GM21619 (cell line): ENCODE data around the gene MTR.
"Not testable (repeated sequence)": the region's sequence is repeated elsewhere in the genome, so short reads cannot be mapped to it uniquely, and the experiment has no call there.

Experiments used
- ATAC-seq: cut with Tn5 transposase; IDR thresholded peaks from one replicate; pipeline ENCODE4 v1.9.1; 2021; ENCODE audit not compliant: unreplicated experiment

Gene MTR

DNA sequence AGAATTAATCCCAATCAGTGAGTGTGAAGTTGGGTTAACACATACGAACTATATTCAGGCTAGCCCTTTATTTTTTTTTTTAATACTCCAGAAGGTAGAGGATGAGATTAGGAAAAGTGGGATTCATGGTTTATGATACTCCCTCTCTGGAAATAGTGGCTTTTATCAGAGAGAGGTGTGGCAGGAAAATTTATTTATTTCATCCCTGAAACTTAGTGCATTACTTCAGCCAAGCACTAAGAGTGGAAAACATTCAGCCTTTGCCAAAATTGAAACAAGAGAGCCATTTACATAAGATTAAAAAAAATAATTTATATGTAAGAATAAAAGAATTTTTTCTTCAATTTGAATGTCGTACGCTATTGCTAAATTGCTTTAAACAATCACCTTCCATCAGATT lies 35.0 kb downstream of the MTR start:
- no peak for ATAC-seq

DNA sequence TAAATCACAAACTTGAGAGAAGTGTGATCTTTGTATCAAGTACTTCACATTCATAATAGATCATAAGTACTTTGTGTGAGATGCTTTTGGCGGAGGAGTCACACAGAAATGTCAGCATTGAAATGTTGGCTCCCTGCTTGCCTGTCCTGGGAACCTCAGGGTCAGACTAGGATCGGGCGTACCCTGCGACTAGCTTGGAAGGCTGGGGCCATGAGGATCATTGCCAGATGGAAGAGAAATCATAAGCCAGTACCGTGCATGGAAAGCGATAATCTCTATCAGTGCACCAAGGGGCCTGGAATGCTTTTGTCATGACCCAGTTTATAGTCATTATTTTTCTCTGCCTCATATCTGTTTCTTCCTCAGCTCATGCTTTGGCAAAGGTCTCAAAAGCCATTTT lies 35.5 kb downstream of the MTR start:
- ATAC-seq = no peak

DNA sequence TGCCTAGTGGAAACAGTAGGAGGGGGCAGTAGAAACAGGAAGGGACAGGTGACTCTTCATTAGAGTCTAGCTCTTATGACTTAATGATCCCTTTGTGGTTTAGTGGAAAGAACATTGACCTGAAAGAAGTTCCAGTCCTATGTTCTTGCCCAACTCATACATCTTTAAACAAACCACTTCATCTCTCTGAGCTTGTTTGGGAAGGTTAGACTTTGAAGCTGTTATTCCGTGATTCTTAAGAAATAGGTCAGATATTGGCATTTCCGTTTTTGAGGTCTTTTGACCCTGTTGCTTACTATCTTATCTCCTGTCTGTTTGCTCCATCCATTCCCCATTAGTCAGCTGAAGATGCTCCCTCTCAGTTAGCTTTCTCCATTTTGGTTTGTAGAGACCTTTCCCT lies 38.5 kb downstream of the MTR start:
- ATAC-seq = no peak

DNA sequence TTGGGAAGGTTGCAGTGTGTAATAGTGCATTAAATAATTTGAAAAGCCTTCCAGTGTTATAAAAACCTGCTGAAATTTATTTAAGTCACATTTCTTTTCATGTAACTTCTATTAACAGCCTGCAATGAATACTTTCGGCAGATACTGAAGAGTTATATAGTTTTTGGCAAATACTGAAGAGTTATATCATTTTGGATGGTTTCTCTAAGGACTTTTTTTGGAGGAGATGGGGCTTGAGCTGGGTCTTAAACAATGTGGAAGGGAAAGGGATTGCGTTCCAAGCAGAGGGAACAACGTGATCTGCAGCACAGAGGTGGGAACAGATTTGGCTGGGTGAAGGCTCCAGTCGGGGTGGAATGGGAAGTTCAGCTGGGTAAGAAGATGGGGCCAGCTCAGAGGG lies 39.8 kb downstream of the MTR start:
- no peak for ATAC-seq

DNA sequence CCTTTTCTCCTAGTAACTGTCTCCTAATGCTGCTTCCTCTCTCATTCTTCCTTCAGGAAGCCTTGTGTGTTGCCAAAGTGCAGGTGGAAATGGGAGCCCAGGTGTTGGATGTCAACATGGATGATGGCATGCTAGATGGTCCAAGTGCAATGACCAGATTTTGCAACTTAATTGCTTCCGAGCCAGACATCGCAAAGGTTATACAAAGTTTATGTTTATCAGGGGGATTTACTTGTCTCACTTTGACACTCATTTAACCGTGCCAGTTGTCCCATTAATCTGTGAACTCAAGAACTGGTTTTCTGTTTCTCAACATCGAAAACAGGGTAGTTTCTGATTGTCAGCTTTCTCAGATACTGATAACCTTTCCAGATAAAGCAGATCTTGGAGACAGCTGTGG lies 40.4 kb downstream of the MTR start:
- ATAC-seq = no peak

DNA sequence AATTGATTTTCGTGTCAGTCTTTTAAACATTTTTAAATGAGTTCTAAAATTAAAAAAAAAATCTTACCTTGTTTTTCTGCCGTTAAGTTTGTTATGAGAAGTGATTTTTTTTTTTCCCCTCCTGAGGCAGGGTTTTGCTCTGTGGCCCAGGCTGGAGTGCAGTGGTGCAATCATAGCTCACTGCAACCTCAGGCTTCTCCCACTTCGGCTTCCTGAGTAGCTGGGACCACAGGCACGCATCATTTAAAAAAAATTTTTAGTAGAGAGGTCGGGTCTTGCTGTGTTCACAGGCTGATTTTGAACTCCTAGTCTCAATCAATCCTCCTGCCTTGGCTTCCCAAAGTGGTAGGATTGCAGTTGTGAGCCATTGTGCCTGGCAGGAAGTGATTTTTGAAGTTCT lies 41.1 kb downstream of the MTR start:
- ATAC-seq = no peak

DNA sequence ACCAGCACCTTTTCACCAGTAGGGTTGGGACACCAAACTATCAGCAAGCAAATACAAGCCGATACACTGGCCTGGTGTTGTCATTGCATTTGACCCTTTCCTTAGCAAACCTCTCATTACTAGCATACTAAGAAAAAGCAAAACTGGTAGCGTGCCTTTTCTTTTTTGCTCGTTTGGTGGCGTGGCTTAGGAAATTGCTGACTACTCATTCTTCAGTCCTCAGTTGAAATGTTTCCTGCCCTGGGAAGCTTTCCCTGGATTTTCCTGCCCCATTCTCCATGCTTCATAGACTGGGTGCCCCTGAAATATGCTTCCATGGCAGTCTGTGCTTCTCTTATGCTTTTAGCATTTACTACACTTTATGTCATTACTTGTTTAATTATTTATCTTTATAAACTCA lies 42.0 kb downstream of the MTR start:
- ATAC-seq = no peak

DNA sequence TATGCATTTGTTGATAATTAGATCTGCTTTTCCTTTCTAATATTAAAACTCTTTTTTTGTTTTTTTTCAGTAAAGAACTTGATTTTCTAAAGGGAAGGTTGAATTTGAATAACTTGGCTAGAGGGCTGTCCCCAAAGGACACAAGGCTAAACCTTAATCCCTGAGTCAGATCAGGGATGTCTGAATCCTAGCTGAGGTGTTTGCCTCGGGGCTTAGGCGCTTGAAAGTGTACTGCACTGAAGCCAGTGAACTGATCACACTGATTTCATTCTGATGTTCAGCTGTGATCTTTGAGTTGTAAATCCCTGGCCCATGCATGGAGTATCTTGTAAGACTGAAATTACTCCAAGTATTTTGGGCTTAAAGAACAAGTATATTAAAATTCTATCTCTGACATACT lies 42.8 kb downstream of the MTR start:
- ATAC-seq = no peak

DNA sequence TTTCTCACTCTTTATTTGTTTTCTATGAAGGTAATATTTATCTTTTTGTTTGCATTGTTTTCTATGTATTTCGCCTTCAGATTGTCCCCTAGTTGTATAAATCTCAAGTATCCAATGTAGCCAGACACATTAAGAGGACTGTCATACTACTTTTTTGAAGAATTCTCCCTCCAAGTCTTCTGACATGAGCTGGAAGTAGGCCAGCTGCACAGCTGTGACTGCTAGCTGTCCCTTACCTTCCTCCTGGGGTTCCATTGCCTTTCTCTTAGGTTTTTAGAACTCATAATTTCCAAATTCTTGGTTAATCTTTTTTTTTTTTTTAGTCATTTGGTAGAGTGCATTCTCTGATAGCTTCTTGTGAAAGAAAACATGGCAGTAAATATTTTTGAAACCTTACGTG lies 46.2 kb downstream of the MTR start:
- no peak for ATAC-seq

DNA sequence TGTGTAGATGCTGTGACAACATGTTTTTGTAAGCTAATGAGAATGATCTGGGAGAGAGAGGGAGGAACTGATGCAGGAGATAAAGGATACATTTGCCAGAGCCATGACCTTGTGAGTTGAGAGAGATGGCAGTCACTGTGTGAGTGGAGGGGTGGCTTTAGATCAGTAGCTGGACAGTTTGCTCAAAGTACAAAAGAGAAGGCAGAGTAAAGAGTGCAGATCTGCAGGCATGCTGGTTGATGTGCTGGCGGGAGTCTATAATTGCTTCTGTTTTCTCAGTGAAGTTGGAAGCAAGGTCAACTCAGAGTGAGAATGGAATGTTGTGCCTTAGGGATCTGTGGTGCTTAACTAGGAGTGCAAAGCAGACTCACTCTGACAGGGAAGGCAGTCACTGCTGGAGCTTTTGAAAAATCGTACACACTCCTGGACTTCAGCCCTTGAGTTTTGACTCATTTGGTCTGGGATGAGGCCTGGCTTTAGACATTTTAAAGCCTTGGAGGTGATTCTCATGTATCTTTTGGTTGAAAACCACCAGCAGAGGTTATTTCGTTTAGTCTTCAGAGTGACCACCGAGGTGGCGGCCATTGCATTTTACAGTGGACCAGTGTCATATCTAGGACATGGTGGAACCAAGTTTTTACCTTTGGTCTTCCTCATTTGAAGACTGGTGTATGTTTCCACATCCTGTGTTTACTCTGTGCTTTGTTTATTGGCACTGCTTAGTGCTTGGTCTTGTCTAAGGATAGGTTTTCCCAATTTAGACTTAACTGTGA lies 49.6 kb downstream of the MTR start:
- ATAC-seq = no peak

DNA sequence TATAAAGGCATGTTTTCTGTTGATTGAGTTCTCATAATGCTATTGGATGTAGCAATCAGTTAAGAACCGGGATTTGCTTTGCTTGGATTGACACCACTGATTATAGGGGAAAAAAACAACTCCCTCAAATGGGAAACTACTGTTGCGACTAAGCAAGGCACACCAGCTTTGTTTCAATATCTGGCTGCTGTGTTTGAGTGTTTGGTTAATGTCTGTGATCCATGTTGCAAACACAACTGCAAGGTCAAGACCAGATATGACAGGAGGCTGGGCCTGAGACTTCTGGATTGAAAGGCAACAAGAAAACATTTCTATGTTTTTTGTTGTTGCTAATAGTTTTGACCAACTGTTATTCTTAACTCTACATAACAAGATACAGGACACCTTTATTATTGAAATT lies 50.7 kb downstream of the MTR start:
- no peak for ATAC-seq

DNA sequence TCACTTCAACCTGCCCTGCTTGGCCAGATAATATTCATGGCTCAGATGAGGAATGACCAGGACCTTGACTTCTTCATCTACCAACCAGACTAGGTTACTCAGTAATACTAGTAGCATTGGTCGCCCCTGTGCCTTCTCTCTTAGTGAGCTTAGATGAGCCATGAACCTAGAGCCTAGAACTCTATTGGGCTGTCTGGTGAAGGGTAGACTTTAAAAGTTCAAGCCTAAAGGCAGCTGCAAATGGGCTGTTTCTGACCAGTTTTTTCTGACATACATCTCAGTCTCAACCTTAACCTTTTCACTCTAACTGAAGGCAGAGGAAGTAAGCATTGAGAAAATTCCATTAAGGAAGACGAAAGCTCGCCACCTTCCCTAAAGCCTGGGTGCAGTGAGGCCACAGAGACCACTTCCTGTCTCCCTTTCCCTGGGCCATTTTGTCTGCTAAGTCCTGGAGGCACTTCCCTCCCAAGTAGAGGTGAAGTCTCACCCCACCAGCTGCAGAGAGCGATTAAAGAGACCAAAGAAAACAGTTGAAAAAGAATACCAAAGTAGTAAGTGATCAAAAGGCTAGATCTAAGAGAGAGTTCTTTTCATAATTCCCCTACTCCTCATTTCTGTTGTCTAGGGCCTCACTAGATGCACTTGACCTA lies 53.3 kb downstream of the MTR start:
- ATAC-seq = no peak

DNA sequence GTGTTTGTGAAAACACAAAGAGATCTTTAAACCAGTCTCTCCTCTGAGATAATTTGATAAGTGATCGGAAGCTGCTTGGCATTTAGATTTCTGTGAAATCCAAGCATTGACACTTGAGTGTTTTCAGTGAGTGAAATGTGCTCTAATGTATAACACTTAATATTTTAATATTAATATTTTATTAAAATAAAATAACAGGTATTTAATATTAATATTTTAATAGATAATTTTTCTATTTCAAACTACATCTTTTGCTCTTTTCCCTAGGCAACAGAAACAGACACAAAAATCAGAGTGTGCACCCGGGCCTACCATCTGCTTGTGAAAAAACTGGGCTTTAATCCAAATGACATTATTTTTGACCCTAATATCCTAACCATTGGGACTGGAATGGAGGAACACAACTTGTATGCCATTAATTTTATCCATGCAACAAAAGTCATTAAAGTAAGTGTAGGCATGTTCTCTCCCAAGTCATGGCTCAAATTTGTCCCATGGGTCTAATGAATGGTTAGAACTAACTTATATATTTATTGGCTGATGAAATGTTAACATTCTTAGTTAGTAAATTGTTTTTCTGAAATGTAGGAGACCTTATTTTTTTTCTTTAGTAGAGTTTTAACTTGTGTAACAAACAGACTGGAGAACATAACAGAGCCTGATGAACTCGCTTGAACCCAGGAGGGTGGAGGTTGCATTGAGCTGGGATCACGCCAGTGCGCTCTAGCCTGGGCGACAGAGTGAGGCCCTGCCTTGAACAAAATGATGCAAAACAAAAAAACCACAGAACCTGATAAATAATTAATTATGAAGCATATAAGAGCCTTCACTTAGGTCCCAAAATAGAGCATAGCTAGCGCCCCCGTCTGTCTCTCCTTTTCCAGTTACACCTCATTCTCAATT lies 55.2 kb downstream of the MTR start:
- no peak for ATAC-seq

DNA sequence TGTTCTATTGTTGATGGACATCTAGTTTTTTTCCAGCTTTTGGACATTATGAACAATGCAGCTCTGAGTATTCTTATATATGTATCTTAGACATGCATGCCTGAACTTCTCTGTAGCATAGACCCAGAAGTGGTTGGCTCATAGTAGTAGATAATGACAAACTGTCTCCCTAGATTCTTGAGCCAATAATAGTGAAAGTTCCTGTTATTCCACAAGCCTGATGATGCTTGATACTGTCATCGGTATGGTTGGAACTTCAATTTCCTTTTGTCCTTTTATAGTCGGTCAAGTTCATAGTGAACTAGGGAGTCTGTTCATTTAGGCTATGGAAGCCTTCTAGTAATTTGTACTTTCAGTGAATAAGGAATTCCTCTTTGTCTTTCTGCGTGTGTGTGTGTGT lies 56.8 kb downstream of the MTR start:
- no peak for ATAC-seq

DNA sequence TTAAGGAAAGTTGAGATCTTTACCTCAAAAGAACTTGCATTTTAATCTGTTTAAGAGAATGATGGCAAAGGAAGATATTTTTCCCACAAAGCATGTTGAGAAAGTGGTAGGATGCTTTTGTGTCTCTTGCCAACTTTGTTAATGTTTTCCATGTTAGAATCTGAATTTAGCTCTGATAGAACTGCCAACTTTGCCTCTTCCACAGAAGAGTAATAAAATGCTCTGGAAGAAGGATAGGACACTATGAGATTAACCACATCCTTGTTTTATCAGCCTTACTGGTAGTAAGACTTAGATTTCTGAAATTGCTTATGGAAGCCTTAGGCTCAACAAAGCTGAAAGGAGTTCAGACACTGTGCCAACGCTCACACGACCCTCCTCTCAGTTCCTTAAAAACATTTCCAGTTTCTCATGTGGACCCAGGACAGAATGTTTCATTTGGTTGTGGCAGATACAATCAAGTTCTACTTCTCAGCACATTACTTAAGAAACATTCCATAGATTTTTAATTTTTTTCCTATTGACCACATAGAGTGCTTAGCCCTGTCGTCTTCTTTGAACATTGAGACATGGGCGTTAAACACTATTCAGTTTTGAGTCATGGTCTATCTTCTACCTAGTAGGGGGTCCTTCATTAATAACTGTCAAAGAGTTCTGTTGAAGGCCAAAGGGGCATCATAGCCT lies 59.0 kb downstream of the MTR start:
- no peak for ATAC-seq

DNA sequence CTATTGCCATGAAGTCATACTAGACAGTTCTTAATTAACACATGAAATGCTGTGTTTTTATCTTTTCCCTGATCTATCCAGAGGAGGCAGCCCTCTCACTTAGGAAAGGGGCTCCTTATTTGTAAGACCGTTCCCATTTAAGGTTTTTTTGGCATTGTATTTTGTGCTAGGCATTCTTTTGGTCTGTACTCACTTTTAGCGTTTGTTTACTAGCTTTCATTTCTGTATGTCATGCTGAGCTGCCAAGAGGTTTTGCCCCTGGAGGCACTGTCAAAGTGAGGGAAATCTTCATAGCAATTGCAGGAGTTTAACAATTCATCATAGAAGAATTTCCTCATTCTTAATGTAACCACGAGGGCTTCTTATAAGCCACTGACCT lies 59.5 kb downstream of the MTR start:
- ATAC-seq = no peak

DNA sequence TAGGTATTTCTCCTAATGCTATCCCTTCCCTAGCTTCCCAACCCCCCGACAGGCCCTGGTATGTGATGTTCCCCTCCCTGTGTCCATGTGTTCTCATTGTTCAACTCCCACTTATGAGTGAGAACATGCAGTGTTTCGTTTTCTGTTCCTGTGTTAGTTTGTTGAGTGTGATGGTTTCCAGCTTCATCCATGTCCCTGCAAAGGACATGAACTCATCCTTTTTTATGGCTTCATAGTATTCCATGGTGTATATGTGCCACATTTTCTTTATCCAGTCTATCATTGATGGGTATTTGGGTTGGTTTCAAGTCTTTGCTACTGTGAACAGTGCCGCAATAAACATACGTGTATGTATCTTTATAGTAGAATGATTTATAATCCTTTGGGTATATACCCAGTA lies 61.6 kb downstream of the MTR start:
- ATAC-seq = not testable (repeated sequence)

DNA sequence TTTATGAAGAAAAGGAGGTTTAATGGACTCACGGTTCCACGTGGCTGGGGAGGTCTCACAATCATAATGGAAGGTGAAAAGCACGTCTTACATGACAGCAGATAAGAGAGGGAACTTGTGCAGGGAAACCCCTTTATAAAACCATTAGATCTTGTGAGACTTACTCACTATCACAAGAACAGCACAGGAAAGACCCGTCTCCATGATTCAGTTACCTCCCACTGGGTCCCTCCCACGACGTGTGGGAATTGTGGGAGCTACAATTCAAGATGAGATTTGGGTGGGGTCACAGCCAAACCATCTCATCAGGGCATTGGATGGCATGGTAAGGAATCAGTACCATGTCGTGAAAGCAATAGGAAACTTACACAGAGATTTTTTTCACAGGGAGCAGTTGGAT lies 63.1 kb downstream of the MTR start:
- no peak for ATAC-seq

DNA sequence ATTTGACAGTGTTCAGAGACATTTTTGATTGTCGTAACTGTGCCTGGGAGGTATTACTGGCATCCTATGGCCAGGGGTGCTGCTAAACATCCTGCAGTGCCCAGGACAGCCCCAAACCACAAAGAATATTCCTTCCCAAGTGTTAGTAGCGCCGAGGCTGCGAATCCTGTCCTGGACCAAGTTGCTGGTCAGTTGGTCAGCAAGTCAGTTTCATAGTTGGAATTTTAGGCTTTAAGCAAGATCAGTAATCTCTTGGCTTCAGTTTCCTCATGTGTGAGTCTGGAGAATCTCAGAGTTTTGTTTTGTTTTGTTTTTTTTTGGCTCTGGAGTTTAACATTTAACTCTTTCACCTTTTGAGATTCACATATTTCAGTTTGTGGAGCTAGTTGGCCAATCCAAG lies 65.0 kb downstream of the MTR start:
- ATAC-seq = no peak

DNA sequence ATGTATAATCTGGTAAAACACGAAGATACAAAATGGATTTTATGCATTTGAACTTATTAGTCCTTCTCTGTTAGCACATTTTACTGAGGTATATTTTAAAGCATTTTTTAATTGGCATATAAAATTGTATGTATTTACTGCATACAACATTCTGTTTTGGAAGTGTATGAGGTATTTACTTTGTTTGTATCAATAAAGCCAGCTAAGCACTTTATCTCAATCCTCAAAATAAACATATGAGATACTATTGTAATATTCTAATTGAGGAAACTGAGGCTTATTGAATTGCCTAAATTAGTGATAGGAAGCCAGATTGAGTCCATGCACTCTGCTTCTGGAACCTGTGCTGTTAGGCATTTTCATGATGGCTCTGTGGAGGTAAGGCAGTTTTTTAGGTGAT lies 65.6 kb downstream of the MTR start:
- no peak for ATAC-seq

DNA sequence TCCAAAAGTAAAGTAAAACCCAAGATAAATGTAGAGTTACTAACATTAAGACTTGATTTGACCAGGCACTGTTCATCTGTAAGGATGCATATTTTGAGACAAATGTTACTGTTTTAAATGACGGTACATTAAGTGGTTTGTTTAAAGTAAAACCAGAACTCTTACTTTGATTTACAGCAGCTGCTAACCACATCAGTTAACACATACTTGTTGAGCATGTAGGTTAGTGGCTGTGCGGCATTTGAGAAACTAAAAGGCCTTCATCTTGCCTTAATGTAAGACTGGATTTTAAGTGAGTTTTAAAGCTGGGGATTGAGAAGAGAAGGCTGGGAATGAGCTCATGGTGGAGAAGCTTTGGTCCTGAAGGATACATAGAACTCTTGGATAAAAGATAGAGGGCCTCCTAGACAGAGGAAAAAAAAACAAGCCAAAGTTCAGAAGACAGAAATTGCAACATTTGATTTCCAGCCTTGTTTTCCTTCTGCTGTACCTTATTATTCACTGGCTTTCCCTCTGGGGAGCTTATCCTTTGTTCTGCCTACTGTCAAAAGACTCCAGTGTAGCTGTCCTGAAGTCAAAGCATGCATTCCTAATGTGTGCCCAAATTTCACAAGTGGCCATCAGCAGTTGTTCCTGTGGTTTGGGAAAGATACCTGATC lies 66.6 kb downstream of the MTR start:
- ATAC-seq = no peak
